ENCODE measurements around the gene PHAX. TPM values are rescaled to one million over a fixed set of nuclear protein-coding genes. Genes with fewer than 3 reads are reported as not detected.
"Not testable (repeated sequence)": the region's sequence is repeated elsewhere in the genome, so short reads cannot be mapped to it uniquely, and the experiment has no call there.

Gene PHAX
- total RNA-seq, 1 experiment from 2014 or later = 64.6 TPM

DNA sequence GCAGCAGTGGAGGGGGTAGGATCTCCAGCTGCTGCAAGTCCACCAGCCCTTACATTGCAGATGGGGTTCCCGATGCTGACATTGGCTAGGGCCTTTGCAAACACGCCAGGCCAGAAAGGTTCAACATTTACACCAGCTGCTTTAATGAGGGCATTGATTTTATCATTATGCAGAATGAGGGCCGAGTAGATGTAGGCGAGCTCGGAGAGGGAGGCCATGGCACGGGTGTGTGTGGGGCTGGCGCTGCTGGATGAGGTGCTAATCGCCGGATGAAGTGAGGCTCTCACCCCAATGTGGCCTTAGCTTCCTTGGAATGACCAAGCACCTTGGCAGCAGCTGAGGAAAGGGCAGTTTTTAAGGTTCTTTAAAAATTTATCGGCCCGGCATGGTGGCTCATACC is 27.4 kb downstream of the PHAX start:
- Histone ChIP-seq H3K4me1 (peaks cover 4% of the 10 kb centered on the region; the same call in 1 of the 2 replicates), H3K9me3 (replicated peaks) (no peaks in the 10 kb centered on the region), H3K4me3 (no peak overlapping the region), H3K36me3 (peaks cover 30% of the 10 kb centered on the region), H3K27me3 (no peaks in the 10 kb centered on the region), H3K27ac (no peak overlapping the region)
- no peak for DNase-seq

DNA sequence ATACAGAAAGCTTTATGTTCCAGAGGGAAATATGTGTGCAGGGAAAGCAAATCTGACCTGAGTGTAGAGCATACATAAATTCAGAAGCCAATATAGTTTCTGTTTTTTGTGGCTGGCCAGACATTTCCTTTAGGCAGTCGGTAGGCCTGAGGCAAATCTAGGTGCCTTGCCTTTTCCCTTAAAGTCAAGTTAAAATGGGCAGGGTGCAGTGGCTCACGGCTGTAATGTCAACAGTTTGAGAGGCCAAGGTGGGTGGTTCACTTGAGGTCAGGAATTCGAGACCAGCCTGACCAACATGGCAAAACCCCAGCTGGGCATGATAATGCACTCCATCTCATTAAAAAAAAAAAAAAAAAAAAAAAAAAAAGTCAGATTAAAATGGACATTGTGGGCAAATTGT is 31.2 kb downstream of the PHAX start:
- H3K27me3 ChIP-seq = no peaks in the 10 kb centered on the region
- H3K27ac ChIP-seq = no peak overlapping the region
- H3K4me3 ChIP-seq = no peak overlapping the region
- DNase-seq = no peak
- no peaks in the 10 kb centered on the region for H3K9me3 ChIP-seq (replicated peaks)
- no peaks in the 10 kb centered on the region for H3K4me1 ChIP-seq
- H3K36me3 ChIP-seq = peaks cover 2% of the 10 kb centered on the region

- DNase-seq = no peak
- no peak overlapping the region for H3K4me3 ChIP-seq
- peaks cover 2% of the 10 kb centered on the region; the same call in 1 of the 2 replicates for H3K36me3 ChIP-seq
- H3K4me1 ChIP-seq = no peaks in the 10 kb centered on the region
- no peaks in the 10 kb centered on the region for H3K27me3 ChIP-seq
- no peaks in the 10 kb centered on the region for H3K9me3 ChIP-seq (replicated peaks)
- no peak overlapping the region for H3K27ac ChIP-seq
Measured at GRCh38 chr5:126633552-126633951, 32.8 kb downstream of the PHAX start.

GRCh38 chr5:126635585-126635984 is 34.8 kb downstream of the PHAX start:
- H3K36me3 ChIP-seq = no peaks in the 10 kb centered on the region
- H3K4me1 ChIP-seq = no peaks in the 10 kb centered on the region
- no peak overlapping the region for H3K4me3 ChIP-seq
- no peak for DNase-seq
- no peaks in the 10 kb centered on the region for H3K27me3 ChIP-seq
- no peak overlapping the region for H3K27ac ChIP-seq
- H3K9me3 ChIP-seq (replicated peaks) = no peaks in the 10 kb centered on the region

- Histone ChIP-seq H3K36me3 (no peaks in the 10 kb centered on the region), H3K4me1 (no peaks in the 10 kb centered on the region), H3K27me3 (no peaks in the 10 kb centered on the region), H3K27ac (no peak overlapping the region), H3K9me3 (replicated peaks) (no peaks in the 10 kb centered on the region), H3K4me3 (no peak overlapping the region)
- no peak for DNase-seq
Measured at GRCh38 chr5:126636956-126637355, 36.2 kb downstream of the PHAX start.

DNA sequence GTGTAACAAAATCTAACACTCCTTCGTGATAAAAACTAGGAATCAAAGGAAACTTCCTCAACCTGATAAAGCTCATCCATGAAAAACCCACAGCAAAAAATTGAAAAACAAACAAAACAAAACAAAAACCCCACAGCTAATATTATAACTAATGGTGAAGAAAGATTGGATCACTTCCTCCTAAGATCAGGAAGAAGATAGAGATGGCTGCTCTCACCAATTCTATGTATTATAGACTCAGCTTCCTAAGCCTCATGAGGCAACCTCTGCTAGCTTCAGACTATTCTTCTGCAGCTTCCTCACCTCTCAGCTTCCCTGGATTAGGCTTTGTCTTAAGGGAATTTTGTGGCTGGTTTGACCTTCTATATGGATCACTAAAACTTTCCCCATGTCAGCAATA is 40.1 kb downstream of the PHAX start:
- no peak for DNase-seq

DNA sequence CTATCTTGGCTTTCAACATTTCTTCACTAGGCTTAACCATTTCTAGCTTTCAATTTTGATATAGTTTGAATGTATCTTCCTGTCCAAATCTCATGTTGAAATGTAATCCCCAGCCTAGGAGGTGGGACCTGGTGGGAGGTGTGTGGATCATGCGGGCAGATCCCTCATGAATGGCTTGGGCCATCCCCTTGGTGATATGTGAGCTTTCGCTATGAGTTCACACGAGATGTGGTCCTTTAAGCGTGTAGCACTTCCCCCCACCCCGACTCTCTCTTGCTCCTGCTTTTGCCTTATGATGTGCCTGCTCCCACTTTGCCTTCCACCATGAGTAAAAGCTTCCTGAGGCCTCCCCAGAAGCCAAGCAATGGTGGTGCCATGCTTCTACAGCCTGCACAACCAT is 40.6 kb downstream of the PHAX start:
- Histone ChIP-seq H3K27me3 (no peaks in the 10 kb centered on the region), H3K4me3 (no peak overlapping the region), H3K36me3 (no peaks in the 10 kb centered on the region), H3K27ac (no peak overlapping the region), H3K9me3 (replicated peaks) (peaks cover 6% of the 10 kb centered on the region; the same call in 1 of the 2 replicates), H3K4me1 (no peaks in the 10 kb centered on the region)
- DNase-seq = no peak

More for the DNA sequence above, 40.1 kb downstream of the PHAX start:
- H3K27me3 ChIP-seq = no peaks in the 10 kb centered on the region
- no peak overlapping the region for H3K4me3 ChIP-seq
- H3K36me3 ChIP-seq = no peaks in the 10 kb centered on the region
- H3K9me3 ChIP-seq (replicated peaks) = peaks cover 6% of the 10 kb centered on the region; the same call in 1 of the 2 replicates
- no peak overlapping the region for H3K27ac ChIP-seq
- no peaks in the 10 kb centered on the region for H3K4me1 ChIP-seq

- no peak for DNase-seq
- H3K27me3 ChIP-seq = no peaks in the 10 kb centered on the region
Measured at GRCh38 chr5:126645132-126645531, 44.4 kb downstream of the PHAX start.

GRCh38 chr5:126647071-126647470 is 46.3 kb downstream of the PHAX start:
- Histone ChIP-seq H3K27me3 (peaks cover 1% of the 10 kb centered on the region; the same call in 1 of the 2 replicates), H3K9me3 (replicated peaks) (peaks cover 6% of the 10 kb centered on the region; the same call in 1 of the 2 replicates), H3K27ac (no peak overlapping the region), H3K36me3 (no peaks in the 10 kb centered on the region), H3K4me1 (no peaks in the 10 kb centered on the region), H3K4me3 (no peak overlapping the region)
- no peak for DNase-seq

More at GRCh38 chr5:126645132-126645531, 44.4 kb downstream of the PHAX start:
- peaks cover 6% of the 10 kb centered on the region; the same call in 1 of the 2 replicates for H3K9me3 ChIP-seq (replicated peaks)
- no peak overlapping the region for H3K27ac ChIP-seq
- no peaks in the 10 kb centered on the region for H3K4me1 ChIP-seq
- H3K4me3 ChIP-seq = no peak overlapping the region
- H3K36me3 ChIP-seq = no peaks in the 10 kb centered on the region

- Histone ChIP-seq H3K4me1 (no peaks in the 10 kb centered on the region), H3K27ac (no peak overlapping the region), H3K4me3 (no peak overlapping the region), H3K9me3 (replicated peaks) (peaks cover 6% of the 10 kb centered on the region; the same call in 1 of the 2 replicates), H3K27me3 (peaks cover 4% of the 10 kb centered on the region; the same call in 1 of the 2 replicates), H3K36me3 (no peaks in the 10 kb centered on the region)
- DNase-seq = no peak
Measured at GRCh38 chr5:126648471-126648870, 47.7 kb downstream of the PHAX start.

- not testable (repeated sequence) for H3K9me3 ChIP-seq (replicated peaks); H3K27me3 ChIP-seq; DNase-seq; H3K27ac ChIP-seq; H3K36me3 ChIP-seq; H3K4me3 ChIP-seq; H3K4me1 ChIP-seq
Measured at GRCh38 chr5:126649057-126649456, 48.3 kb downstream of the PHAX start.

DNA sequence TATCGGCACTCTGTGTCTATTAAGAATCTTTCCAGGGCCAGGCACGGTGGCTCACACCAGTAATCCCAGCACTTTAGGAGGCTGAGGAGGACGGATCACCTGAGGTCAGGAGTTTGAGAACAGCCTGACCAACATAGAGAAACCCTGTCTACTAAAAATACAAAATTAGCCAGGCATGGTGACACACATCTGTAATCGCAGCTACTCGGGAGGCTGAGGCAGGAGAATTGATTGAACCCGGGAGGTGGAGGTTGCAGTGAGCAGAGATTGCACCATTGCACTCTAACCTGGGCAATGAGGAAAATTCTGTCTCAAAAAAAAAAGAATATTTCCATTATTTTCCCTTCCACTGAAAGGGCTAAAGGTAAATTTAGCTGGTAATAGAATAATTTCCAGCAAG is 49.0 kb downstream of the PHAX start:
- DNase-seq; H3K27me3 ChIP-seq; H3K9me3 ChIP-seq (replicated peaks); H3K4me3 ChIP-seq; H3K27ac ChIP-seq; H3K4me1 ChIP-seq; H3K36me3 ChIP-seq: not testable (repeated sequence)

- Histone ChIP-seq H3K4me1 (no peaks in the 10 kb centered on the region), H3K9me3 (replicated peaks) (no peaks in the 10 kb centered on the region), H3K4me3 (no peak overlapping the region), H3K27ac (no peak overlapping the region), H3K27me3 (peaks cover 4% of the 10 kb centered on the region; the same call in 1 of the 2 replicates), H3K36me3 (no peaks in the 10 kb centered on the region)
- DNase-seq = no peak
Measured at GRCh38 chr5:126650463-126650862, 49.7 kb downstream of the PHAX start.

- no peak for DNase-seq
- H3K36me3 ChIP-seq = no peaks in the 10 kb centered on the region
- no peaks in the 10 kb centered on the region for H3K4me1 ChIP-seq
- no peaks in the 10 kb centered on the region for H3K9me3 ChIP-seq (replicated peaks)
- H3K4me3 ChIP-seq = no peak overlapping the region
- no peak overlapping the region for H3K27ac ChIP-seq
- peaks cover 4% of the 10 kb centered on the region; the same call in 1 of the 2 replicates for H3K27me3 ChIP-seq
Measured at GRCh38 chr5:126651013-126651577, 50.3 kb downstream of the PHAX start.

DNA sequence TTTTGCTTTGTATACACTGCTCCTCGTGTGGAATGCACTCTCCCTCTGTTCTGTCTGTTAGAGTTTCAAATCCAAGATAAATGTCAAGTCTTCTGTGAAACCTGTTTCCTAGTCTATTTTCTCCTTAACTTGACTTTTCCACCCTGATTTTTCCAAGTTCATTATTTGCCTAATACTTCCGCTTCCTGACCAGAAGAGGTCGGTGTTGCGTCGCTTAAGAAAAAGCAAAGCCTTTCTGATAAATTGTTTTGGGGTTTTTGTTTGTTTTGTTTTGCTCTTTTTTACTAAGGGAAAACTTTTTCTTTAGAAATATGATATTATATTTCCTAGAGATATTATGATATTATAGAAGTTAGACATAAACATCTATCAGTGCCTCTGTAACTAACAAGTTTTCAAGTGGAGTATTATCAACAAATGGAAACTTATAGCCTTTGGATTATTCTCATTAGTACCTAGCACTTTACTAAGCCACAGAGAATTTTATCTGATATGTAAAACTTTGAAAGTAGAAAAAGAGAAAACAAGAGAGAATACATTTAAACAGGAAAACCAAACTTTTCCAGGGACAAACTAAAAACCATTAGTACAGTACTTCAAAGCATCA is 55.8 kb downstream of the PHAX start:
- Histone ChIP-seq H3K27ac (no peak overlapping the region), H3K9me3 (replicated peaks) (no peaks in the 10 kb centered on the region), H3K36me3 (no peaks in the 10 kb centered on the region), H3K4me3 (no peak overlapping the region), H3K27me3 (peaks cover 4% of the 10 kb centered on the region; the same call in 1 of the 2 replicates), H3K4me1 (no peaks in the 10 kb centered on the region)
- peak; percentile 11 to 67 for DNase-seq

- no peaks in the 10 kb centered on the region for H3K27me3 ChIP-seq
- no peaks in the 10 kb centered on the region for H3K36me3 ChIP-seq
- no peak overlapping the region for H3K27ac ChIP-seq
- H3K9me3 ChIP-seq (replicated peaks) = no peaks in the 10 kb centered on the region
- H3K4me1 ChIP-seq = no peaks in the 10 kb centered on the region
- no peak for DNase-seq
- H3K4me3 ChIP-seq = no peak overlapping the region
Measured at GRCh38 chr5:126658561-126658960, 57.8 kb downstream of the PHAX start.
